Neural cell (in vitro differentiated cells): ENCODE results near the gene SELENOO.

Source experiments
- EP300 ChIP-seq: fragments of 450-650 bp; conservative IDR thresholded peaks from 2 replicates; pipeline ENCODE4 v1.6.1; 2014; ENCODE audit warnings: antibody characterized with exemption, mild to moderate bottlenecking, moderate library complexity; ENCODE audit not compliant: poor library complexity, severe bottlenecking
- EZH2 ChIP-seq: fragments of 200-600, 300-800 bp; shearing (Covaris generic), sonication (generic); IDR thresholded peaks from 2 replicates; pipeline ENCODE4 v1.6.1; 2014; ENCODE audit warnings: antibody characterized with exemption, low read length, borderline replicate concordance, mild to moderate bottlenecking; ENCODE audit not compliant: insufficient read depth, poor library complexity, severe bottlenecking
- MXI1 ChIP-seq: fragments of 450-650 bp; conservative IDR thresholded peaks from 2 replicates; pipeline ENCODE4 v1.6.1; 2014; ENCODE audit warnings: antibody characterized with exemption, mild to moderate bottlenecking; ENCODE audit not compliant: poor library complexity, severe bottlenecking
- POLR2AphosphoS5 ChIP-seq: IDR thresholded peaks from 2 replicates; pipeline ENCODE4 v1.6.1; 2012
- RAD21 ChIP-seq: fragments of 450-650 bp; conservative IDR thresholded peaks from 2 replicates; pipeline ENCODE4 v1.6.1; 2014; ENCODE audit warnings: antibody characterized with exemption, mild to moderate bottlenecking, moderate library complexity
- SMC3 ChIP-seq: fragments of 450-650 bp; conservative IDR thresholded peaks from 2 replicates; pipeline ENCODE4 v1.6.1; 2014; ENCODE audit warnings: antibody characterized with exemption, mild to moderate bottlenecking, moderate library complexity; ENCODE audit not compliant: poor library complexity
- TAF1 ChIP-seq: IDR thresholded peaks from 2 replicates; pipeline ENCODE4 v1.6.1; 2012; ENCODE audit warnings: low read depth
- TF ChIP-seq, protein P1 (sequence below): fragments of 450-650 bp; IDR thresholded peaks from 2 replicates; pipeline ENCODE4 v1.5.1; 2014; ENCODE audit warnings: antibody characterized with exemption, mild to moderate bottlenecking, moderate library complexity; ENCODE audit not compliant: poor library complexity, severe bottlenecking
- TF ChIP-seq, protein P2 (sequence below): IDR thresholded peaks from 2 replicates; pipeline ENCODE4 v1.6.1; 2012; ENCODE audit warnings: borderline replicate concordance

DNA sequence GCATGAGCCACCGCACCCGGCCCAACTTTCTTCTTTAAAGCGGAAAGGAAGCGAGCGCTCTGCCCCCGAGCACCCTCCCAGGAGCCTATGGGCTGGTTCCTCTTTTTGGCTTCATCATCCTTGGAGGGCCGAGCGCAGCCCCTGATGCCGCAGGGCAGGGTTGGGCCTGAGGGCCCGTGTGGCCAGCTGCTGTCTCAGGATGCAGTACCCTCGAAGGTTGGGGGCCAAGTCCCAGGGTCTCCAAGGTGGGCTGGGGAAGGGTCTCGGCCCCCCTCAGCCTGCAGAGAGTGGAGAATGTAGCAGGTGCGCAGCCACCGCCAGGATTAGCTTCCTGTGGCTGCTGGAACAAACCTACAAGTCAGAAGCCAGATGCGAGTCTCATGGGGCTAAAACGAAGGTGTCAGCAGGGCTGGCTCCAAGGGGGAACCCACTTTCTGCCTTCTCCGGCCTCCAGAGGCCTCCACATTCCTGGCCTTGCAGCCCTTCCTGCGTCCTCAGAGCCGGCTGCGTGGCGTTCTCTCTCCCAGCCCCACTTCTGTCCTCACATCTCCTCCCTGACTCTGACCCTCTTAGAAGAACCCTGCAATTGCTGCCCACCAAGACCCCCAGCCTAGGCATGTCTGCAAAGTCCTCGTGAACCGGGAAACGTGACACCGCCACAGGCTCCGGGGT, 27.4 kb upstream of the SELENOO start:
- TF ChIP-seq TAF1: no peak
- TF ChIP-seq EZH2: no peak
- TF ChIP-seq, protein P1, sequence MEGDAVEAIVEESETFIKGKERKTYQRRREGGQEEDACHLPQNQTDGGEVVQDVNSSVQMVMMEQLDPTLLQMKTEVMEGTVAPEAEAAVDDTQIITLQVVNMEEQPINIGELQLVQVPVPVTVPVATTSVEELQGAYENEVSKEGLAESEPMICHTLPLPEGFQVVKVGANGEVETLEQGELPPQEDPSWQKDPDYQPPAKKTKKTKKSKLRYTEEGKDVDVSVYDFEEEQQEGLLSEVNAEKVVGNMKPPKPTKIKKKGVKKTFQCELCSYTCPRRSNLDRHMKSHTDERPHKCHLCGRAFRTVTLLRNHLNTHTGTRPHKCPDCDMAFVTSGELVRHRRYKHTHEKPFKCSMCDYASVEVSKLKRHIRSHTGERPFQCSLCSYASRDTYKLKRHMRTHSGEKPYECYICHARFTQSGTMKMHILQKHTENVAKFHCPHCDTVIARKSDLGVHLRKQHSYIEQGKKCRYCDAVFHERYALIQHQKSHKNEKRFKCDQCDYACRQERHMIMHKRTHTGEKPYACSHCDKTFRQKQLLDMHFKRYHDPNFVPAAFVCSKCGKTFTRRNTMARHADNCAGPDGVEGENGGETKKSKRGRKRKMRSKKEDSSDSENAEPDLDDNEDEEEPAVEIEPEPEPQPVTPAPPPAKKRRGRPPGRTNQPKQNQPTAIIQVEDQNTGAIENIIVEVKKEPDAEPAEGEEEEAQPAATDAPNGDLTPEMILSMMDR: no peak
- TF ChIP-seq, protein P2, sequence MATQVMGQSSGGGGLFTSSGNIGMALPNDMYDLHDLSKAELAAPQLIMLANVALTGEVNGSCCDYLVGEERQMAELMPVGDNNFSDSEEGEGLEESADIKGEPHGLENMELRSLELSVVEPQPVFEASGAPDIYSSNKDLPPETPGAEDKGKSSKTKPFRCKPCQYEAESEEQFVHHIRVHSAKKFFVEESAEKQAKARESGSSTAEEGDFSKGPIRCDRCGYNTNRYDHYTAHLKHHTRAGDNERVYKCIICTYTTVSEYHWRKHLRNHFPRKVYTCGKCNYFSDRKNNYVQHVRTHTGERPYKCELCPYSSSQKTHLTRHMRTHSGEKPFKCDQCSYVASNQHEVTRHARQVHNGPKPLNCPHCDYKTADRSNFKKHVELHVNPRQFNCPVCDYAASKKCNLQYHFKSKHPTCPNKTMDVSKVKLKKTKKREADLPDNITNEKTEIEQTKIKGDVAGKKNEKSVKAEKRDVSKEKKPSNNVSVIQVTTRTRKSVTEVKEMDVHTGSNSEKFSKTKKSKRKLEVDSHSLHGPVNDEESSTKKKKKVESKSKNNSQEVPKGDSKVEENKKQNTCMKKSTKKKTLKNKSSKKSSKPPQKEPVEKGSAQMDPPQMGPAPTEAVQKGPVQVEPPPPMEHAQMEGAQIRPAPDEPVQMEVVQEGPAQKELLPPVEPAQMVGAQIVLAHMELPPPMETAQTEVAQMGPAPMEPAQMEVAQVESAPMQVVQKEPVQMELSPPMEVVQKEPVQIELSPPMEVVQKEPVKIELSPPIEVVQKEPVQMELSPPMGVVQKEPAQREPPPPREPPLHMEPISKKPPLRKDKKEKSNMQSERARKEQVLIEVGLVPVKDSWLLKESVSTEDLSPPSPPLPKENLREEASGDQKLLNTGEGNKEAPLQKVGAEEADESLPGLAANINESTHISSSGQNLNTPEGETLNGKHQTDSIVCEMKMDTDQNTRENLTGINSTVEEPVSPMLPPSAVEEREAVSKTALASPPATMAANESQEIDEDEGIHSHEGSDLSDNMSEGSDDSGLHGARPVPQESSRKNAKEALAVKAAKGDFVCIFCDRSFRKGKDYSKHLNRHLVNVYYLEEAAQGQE: no peak
- no peak for TF ChIP-seq MXI1
- TF ChIP-seq EP300: no peak
- TF ChIP-seq POLR2AphosphoS5: no peak
- TF ChIP-seq SMC3: no peak
- TF ChIP-seq RAD21: no peak
